Dermis microvascular lymphatic vessel endothelial cell (primary cell): ENCODE data around the gene TFPI2. TPM values are rescaled to one million over a fixed set of nuclear protein-coding genes. Genes with fewer than 3 reads are reported as not detected.

Experiments
- DNase-seq, 2 donors: peaks; one replicate each; pipeline versions ENCODE4 v3.0.0 to v3.0.0-alpha.2; 2010; ENCODE audit warnings: low read depth in 2 of 2
- total RNA-seq: library from RNA; depleted of rRNA; stranded (reverse); fragments of >200 nt; gene quantifications from 2 replicates; pipeline ENCODE4 v1.2.1, GENCODE V29; 2014

The TFPI2 gene
- total RNA-seq, 1 donor from 2014 or later: 60.8 TPM

- DNase-seq: peak in 1 of 2 donors; percentile 72
These were observed 19.8 kb upstream of the TFPI2 start for GRCh38 chr7:93910076-93910994.

- no peak for DNase-seq
These were observed 15.7 kb upstream of the TFPI2 start, which contains the start of gene GNGT1 for GRCh38 chr7:93906267-93906666. TSS of gene GNGT1 (plus strand) at chr7:93906567. CDS start at chr7:93906747, 180 bp downstream.

GRCh38 chr7:93902777-93903423, 12.3 kb upstream of the TFPI2 start:
- peak; percentile 74 to 88 for DNase-seq

- no peak for DNase-seq
These were observed 7.1 kb upstream of the TFPI2 start for GRCh38 chr7:93897680-93898079.

- no peak for DNase-seq
These were observed 5.5 kb upstream of the TFPI2 start for GRCh38 chr7:93895859-93896600.

- no peak for DNase-seq
These were observed 4.5 kb upstream of the TFPI2 start for GRCh38 chr7:93894966-93895640.

- no peak for DNase-seq
These were observed 3.9 kb upstream of the TFPI2 start for GRCh38 chr7:93894426-93894825.

- peak in 1 of 2 donors; percentile 47 for DNase-seq
These were observed 501 bp downstream of the TFPI2 start for GRCh38 chr7:93890041-93890463.

- no peak for DNase-seq
These were observed 1.3 kb downstream of the TFPI2 start for GRCh38 chr7:93889261-93889660.

- DNase-seq: no peak
These were observed 6.0 kb downstream of the TFPI2 start for GRCh38 chr7:93884541-93884940.

- no peak for DNase-seq
These were observed 6.6 kb downstream of the TFPI2 start for GRCh38 chr7:93883917-93884345.

GRCh38 chr7:93883078-93883916, 7.3 kb downstream of the TFPI2 start:
- DNase-seq: no peak

GRCh38 chr7:93882468-93882867, 8.1 kb downstream of the TFPI2 start:
- DNase-seq: no peak

GRCh38 chr7:93879356-93879755, 11.2 kb downstream of the TFPI2 start:
- no peak for DNase-seq

- no peak for DNase-seq
These were observed 12.8 kb downstream of the TFPI2 start for GRCh38 chr7:93877742-93878141.

GRCh38 chr7:93873998-93874574, 16.5 kb downstream of the TFPI2 start:
- DNase-seq: no peak

GRCh38 chr7:93866886-93867285, 23.7 kb downstream of the TFPI2 start:
- DNase-seq: no peak

GRCh38 chr7:93862651-93863050, 27.9 kb downstream of the TFPI2 start:
- no peak for DNase-seq

- DNase-seq: no peak
These were observed 29.1 kb downstream of the TFPI2 start for GRCh38 chr7:93861325-93861949.

- no peak for DNase-seq
These were observed 30.3 kb downstream of the TFPI2 start for GRCh38 chr7:93860261-93860660.
